Activated T-cell treated with anti-CD3 and anti-CD28 coated beads, Interleukin-2, amount 50 U/mL, for 48 hours (primary cell): ENCODE data around the gene FOXP1.

Experiments used
- DNase-seq, 2 experiments: peaks; one replicate each; pipeline ENCODE4 v3.0.0-alpha.2; 2020

Gene FOXP1

DNA sequence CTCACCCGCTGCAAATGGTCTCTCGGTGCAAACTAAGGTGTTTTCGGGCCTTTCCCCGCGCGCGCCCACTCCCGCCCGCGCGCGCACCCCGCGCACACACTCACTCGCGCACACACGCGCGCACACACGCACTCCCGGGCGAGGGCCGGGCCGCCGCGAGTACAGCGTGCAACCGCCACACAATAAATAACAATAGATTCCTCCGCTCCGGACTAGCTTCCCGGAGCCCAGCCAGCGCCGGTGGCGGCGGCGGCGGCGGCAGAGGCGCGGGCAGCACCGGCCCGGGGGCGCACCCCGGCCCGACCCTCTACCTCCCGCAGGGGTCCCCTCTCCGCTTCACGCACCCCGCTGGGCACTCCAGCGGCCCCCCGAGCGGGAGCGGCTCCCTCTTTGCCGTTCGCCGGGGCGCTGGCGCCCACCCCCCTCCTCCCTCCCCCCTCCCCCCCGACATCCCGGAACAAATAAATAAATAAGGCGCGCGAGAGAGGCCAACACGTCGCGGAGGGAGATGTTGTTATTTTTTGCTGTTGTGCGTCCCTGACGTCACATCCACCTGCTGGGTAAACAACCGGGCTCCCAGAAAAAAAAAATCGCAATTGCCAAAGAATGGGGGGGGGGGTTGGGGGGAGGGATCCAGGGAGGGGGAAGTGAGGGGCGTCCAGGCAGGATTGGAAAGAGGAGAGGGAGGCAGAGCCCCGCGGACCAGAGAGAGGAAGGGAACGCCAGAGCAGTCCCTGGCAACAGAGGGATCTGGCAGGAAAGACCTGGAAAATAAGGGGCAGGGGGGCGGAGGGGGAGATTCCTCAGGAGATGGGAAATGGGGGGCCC, at the start of gene FOXP1:
FOXP1 (minus strand) TSS at position 163 of the 828 bp plus-strand sequence. CDS start 385,347 bp downstream, outside the sequence.
- DNase-seq: peak; percentile 74 to 78

DNA sequence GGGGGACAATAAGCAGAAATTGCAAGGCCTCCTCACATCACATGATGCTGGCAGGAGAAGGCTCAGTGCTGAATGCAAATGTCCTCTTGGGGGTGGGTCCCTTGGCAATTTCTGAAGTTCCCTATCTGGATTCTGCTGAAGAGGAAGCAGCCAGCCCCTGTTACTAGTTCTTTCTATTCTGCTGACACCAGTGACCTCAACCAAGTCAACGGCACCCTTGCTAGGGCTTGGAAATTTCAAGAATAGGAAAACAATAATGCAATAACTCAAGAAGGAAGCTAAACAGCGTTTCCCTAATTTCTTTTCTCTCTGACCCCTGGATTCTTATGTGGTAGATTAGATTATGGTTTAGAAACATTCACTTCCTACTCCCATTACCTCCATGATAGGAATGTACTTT, 46.2 kb upstream of the FOXP1 start:
- no peak for DNase-seq

DNA sequence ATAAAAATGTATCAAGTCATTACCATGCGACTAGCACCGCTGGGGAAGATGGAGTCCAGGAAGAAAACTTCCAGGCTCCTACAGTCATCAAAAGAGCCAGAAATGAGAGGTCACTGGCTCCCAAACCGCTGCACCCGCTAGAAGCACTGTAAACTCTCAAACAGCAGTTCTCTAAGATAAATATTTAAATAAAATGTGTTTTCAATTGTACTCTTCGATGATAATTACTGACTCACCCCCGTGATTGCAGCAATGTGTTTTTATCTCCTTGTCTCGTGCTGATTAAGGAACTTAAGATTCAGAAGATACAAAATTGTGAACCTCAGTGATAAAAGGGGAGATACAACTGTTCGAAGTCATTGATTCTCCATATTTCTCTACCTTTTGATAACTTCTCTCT, 45.8 kb upstream of the FOXP1 start:
- DNase-seq: no peak

DNA sequence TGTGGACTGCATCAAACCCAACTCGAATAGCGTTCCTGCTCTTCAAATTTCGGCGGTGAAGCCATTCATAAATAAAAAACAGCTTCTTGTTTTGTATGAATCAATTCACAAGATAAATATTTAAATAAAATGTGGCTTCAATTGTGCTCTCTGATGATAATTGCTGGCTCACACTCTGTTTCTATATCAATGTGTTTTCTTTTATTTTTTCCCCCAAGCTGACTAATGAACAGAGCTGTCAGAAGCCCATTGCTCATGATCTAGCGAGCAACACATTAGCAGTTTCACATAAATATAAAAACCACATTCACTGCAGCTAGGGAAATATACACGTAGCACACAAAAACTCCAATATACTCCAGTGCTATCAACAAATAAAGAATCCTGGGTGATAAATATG, 45.0 kb upstream of the FOXP1 start:
- no peak for DNase-seq

DNA sequence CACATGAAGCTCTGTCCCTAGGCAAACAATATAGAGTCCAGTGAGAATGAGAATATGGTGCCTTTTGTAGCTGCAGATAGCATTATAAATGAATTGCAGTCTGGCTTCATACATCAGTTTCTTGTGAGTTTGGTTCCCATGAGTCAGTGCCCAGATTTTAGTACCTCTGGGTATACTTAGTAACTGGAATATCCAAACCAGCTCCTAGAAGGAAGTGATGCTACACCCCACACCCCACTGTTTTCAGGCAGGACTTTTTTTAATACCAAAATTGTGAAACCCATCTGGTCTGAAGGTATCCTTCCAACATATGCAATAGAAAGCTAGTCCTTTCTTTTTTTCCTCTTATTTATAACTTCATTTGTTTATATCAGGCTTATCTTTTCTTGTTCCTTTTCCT, 42.1 kb upstream of the FOXP1 start:
- no peak for DNase-seq

DNA sequence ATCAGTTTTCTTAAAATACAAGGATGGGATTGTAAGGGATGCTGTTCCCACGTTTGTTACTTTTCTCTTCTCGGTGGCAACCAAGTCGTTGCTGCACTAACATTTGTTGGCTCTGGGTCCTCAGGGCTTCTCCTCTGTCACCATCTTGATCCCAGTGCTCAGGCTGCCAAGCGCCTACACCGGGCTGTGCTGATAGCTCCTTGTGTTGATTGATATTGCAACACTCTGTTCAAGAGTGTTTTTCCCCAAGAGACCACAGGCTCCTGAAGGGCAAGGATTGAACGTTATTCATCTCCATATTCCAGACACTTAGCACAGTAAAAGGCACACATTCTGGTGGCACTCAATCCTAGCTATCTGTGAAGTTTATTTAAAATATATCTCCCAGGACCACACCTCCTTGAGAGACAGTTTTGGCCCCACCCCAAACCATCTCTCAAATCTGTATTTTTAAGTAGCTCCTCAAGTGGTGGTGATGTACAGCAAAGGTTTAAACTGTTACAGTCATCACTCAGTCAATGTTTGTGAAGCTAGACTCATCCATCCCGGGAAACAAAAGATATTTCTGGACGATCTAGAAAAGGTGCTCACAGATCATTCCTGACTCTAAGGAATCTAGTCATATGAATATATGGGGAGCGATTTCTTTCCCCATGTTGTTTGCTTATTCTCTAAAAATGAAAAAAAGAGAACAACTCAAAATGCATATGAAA, 38.5 kb upstream of the FOXP1 start:
- no peak for DNase-seq

DNA sequence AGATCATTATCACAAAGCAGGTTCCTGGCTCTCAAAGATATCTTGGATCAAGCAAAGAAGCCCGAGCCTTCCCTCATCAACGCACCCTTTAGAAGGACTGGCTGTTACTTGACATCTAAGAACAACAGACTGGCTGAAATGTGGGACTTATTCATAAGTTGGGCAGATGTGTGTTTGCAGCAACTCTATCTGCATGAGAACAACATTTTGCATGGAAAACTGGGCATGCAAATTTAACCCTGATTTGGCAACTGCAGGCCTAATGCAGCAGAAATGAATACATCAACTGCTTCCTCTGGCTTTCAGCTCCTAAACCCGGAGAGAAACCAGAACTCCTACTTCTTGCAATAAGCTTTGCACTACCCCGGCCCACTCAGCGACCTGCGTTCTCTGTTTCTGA, 35.0 kb upstream of the FOXP1 start:
- no peak for DNase-seq

DNA sequence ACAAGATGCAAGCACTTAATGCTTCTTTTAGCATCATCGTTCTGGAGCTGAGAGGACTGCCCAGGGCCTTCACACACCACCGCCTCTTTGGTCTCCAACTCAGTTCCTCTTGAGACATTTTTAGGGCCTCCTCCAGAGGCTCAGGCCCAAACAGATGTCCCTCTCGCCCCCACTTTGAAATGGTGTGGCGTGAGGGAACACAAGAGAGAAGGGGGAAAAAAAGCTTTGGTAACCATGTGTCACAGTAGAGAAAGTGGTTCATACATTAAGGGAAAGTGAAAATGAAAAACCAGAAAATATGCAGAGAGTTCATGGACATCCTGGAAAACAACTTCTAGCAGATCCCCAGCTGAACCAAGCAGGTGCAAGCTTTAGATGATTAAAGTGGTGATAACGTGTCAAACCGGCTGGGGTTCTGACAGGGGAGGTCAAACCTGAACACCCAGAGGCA, 33.1 kb upstream of the FOXP1 start:
- no peak for DNase-seq

DNA sequence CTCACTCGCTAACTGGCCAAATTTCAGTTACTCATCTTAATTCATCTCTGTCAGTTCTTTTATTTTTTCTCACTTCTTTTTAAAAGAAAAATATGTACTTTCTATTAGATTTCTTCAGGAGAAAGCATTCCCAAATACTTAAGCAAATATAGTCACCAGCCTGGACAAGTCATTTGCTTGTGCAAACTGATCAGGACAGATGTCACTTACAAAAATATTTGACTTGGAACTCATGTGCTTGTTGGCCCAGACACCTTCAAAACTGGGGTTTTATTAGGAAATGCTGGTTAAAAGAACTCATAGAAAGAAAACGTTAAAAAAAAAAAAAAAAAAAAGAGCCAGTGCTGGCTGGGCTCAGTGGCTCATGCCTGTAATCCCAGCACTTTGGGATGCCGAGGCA, 31.3 kb upstream of the FOXP1 start:
- DNase-seq: no peak

DNA sequence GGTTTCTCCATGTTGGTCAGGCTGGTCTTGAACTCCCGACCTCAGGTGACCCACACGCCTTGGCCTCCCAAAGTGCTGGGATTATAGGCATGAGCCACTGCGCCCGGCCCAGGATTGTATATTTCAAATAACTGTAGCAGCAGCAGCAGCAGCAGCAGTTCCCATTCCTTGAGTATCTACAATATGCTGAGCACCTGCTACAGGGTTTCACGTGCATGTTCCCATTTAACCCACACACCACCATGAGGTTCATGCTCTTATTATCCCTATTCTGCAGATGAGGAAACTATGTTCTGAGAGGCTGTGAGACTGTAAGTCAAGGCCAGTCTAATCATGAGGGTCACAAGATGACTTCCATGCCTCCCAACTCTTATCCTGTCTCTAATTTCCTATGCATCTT, 30.9 kb upstream of the FOXP1 start:
- DNase-seq: no peak

DNA sequence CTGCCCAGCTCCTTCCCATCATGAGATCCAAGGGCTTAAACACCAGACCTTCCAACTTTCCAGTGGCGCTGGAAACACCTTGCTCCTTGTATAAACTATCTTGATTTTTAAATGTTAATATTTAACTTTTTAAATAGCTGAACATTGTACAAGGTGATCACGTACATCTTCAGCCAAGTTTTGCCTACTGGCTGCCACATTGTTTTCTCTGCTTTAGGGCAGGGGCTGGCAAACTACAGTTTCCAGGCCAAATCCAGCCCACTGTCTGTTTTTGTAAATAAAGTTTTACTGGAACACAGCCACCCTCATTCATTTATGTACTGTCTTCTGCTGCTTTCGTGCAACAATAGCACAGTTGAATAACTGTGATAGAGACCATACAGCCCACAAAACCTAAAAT, 27.6 kb upstream of the FOXP1 start:
- DNase-seq: no peak

DNA sequence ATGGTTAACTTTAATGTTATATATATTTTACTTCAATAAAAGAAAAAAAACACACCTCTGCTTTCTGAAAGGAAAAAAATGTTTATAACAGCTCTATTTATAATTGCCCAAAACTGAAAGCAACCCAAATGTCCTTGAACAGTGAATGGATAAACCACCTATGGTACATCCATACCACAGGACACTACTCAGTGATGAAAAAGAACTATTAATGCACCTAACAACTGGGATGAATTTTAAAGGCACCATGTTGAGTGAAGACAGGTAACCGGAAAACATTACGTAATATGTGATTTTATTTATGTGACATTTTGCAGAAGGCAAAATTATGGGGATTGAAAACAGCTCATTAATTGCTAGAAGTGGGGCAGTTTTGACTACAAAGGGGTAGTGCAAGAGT, 23.8 kb upstream of the FOXP1 start:
- DNase-seq: no peak

DNA sequence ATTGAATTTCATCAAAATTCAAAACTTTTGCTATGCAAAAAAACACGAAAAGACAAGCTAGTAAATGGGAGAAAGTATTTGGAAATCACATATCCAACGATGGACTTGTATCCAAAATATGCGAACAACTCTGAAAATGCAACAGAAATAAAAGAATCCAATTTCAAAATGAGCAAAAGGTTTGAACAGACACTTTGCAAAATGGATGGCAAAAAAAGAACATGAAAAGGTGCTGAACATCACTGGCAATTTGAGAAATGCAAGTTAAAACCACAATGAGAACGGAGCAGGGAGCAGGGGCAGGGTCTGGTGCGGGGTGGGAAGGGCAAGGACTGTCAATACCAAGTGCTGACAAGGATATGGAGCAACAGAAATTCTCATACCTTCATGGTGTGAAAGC, 23.1 kb upstream of the FOXP1 start:
- DNase-seq: no peak

DNA sequence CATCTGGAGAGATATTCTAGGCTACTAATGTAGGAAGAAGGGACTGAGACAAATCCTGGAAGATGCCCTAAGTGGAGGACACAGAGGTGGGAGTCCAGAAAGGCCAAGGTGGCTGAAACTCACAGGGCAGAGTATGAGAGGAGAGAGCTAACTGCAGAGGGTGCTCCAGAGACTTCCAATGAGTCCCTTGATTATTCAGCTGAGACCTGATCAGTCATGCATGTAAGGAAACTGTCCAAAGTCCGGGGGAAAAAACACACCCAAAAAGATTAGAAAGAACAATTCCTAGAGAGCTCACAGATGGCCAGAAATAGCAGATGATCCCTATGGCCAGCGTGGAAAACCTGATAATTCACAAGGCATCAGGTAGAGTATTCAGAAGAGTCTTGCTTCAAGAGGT, 18.7 kb upstream of the FOXP1 start:
- DNase-seq: no peak

DNA sequence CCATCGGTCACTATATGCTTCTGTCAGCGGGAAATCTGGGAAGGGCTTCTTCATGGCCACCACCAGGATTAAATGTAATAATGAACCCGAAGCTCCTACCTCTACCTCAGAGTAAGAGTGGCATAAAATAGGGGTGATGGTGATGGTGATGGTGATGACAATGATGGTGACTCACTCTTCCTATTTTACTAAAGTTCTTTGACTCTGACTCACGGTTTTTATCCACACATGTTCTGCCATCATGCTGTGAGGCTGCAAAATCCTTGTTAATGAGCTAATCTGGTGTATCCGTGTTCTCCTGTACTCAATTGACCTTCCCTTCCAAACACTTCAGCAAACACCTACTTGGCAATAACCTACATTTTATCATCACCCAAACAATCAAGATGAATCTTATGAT, 18.3 kb upstream of the FOXP1 start:
- no peak for DNase-seq

DNA sequence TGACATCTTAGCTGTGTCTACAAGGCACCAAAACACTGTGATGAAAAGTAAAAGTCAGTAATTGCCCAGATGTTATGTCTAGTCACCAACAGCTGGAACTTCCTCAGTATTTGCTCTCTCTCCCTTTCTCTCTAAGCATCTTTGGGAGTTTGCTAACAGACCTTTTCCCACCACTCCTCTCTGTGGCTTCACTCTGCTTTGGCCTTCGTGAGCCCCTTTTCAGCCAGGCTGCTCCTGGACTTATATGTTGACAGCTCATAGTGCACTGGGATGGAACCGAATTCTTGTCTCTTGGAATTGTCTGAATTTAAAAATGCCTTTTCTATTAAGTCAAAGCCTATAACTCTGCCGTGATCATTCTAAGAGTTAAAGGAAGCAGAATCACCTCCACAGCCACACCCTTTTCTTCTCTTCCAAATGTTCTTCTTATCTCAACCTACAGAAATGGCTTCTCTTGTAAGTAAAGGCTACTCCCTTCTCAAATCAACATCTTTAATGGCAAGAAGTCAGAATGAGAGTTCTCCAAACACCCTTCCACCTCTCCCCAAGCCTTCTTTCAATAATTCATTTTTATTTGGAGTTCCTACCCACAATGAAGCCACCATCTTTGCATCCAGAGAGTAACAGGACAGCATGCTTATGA, 17.2 kb upstream of the FOXP1 start:
- DNase-seq: no peak

DNA sequence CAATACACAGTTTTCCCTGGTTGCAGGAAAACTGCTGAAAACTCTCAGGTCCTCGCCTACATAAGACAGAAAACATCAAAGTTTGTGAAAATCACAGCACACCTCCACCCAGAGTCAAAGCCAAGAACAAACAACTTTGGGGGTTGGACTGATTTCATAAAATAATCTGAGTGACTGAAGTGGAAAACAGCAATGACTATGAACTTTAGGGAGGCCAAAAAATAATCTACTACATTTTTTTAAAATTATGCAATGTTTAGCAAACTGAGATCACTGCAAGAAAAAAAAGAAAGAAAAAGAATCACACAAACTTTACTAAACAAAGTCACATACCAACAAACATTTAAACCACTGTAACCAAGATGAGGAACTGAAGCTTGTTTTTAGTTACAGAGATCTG, 15.9 kb upstream of the FOXP1 start:
- no peak for DNase-seq

DNA sequence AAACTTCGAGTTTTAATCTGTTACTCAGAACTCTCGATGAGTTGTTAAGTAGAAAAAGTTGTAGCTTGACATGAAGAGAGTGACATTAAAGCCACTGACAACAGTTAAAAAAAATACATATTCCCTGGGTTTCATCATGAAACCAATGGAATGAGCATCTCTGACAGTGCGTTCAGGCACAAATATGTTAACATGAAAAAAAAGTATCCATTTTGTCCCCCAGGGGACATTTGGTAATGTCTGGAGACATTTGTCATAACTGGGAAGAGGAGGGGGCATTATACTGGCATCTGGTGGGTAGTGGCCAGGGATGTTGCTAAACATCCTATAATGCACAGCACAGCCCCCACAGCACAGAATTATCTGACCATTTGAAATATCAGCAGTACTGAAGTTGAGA, 14.8 kb upstream of the FOXP1 start:
- DNase-seq: no peak

DNA sequence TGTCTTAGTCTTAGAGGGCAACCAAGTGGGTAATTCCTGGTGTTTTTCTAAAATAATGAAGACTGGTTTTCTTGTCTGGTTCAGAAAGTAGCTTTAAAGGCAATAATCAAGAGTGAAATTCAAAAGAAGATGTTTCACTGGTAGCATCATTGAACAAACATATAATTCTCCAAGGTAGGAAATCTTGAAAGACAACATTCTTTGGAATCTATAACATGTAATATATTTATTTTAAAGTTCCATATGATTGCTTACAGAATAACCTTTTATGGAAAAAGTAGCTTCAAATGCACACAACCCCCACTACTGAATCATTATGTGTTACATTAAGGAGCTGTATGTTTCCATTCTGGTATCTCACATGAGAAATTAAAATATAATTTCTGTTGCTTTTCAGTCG, 13.8 kb upstream of the FOXP1 start:
- no peak for DNase-seq

DNA sequence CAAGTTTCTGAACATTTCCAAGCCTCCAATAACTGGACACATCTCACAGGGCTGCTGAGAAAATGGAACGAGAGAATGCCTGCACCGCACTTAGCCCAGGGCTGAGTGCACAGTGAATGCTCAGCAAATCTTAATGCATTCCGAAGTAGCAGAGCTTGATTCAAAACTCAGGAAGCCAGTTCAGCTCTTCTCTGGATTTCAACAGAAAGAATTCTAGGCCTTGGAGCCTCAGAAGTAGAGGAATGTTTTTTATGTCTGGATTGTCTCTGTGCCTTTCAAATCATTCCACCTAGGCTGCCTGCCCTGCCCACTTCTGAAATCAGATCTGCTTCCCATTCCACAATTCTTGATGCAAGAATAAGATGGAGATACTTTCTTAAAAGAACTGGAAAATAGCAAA, 9.6 kb upstream of the FOXP1 start:
- DNase-seq: no peak

DNA sequence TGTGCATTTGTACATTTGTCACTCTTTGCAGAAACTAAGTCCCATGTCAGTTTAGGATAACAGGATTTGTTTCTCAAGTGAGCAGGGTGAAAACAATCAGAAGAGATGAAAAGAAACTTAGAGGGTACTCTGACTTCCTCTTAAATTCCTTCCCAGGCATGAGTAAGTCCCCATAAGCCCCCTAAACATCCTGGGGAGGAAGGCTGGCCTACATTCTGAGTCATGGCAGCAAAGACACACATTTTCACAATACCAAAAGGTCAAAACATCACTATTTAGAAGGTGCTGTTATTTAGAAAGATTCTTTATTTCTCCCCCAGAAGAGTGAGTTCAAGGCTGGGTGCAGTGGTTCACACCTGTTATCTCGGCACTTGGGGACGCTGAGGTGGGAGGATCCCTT, 7.6 kb upstream of the FOXP1 start:
- no peak for DNase-seq

DNA sequence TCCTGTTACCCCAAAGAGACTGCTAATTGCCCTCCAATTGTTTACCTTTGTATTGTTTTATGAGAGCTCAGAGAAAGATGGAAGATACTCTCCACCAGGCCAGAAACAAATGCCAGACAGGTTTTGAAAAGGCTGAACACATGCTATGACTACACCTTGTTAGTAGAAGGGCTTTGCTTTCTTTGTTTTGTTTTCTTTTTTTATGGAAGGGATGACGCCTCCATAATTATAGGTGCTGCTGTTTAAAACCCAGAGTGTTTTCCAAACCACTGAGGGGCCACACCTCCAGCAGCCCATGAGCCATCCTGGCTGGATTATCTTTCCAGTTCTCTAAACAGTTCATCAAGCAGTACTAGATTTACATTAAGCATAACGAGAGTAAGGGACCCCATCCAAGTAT, 5.6 kb upstream of the FOXP1 start:
- DNase-seq: no peak

DNA sequence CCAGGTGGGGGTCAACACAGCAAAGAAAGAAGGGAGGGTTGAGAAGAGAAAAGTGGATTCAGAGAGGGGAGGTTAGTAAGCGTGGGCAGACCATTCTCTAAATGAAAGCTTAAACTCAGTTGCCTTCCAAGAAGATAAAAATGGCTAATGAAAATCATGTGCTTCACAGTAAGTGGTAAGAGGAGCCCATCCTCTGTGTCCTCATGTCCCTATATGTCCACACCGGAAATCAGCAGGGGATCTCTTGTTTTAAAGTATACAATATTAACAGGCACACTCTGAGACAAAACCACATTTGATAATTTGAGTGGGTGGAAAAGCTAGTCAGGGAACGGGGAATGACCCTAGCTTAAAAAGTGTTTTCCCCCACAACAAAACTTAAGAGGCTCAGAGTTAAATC, 4.4 kb upstream of the FOXP1 start:
- no peak for DNase-seq

DNA sequence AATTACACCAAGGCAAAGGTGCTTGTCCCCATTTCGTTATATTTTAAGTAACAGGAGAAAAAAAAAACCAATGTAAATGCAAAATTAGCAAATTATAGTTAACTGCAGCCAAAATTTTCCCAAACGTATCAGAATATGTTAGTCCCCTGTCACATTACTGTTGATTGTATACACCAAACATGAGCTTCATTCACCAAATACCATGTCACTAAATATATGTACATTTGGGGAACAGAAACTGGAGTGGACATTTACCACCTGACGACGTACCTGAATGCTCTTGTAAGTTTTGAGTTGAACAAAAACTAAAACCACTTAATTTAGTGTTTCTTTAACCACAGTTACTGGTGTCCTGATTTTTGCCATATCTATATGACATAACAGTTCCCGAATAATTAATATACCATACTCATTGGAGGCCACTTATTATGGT, 3.3 kb upstream of the FOXP1 start:
- DNase-seq: no peak
